GM12878 (cell line): ENCODE results near the gene SEC16A. TPM values are rescaled to one million over a fixed set of nuclear protein-coding genes. Genes with fewer than 3 reads are reported as not detected.

Source experiments
- ATAC-seq: fragments of 200-7000 bp; cut with Tn5 transposase; 3 replicates; pipeline ENCODE4 v1.9.1; 2020; ENCODE audit warnings: mild to moderate bottlenecking, moderate library complexity
- BruUV-seq: library from RNA; stranded (reverse); fragments of 400-500 nt; replicated peaks from 2 replicates; lab custom pipeline; 2021; lab: Mats Ljungman, UMichigan
- CTCF ChIA-PET: fragments of 300-600 bp; sonication (Branson Sonifier 250); formaldehyde crosslinking; extraction: SDS; loops from one replicate; lab custom pipeline; 2021; ENCODE audit warnings: inconsistent platforms; lab: Yijun Ruan, JAX
- POLR2A ChIA-PET: fragments of 350-600 bp; formaldehyde crosslinking; extraction: SDS; loops from one replicate; lab custom pipeline; 2021; ENCODE audit warnings: inconsistent platforms; lab: Charles Lee
- RAD21 ChIA-PET: fragments of 300-600 bp; sonication (Branson Sonifier 250); formaldehyde crosslinking; loops from one replicate; lab custom pipeline; 2023; ENCODE audit warnings: antibody characterized with exemption; ENCODE audit not compliant: unreplicated experiment; lab: Charles Lee
- SMC1A ChIA-PET: fragments of 300-600 bp; sonication (Branson Sonifier 250); formaldehyde crosslinking; loops from one replicate; lab custom pipeline; 2023; ENCODE audit not compliant: unreplicated experiment, uncharacterized antibody; lab: Charles Lee
- DNase-seq: peaks from one replicate; pipeline ENCODE4 v3.0.0-alpha.2; 2011; ENCODE audit warnings: low read depth, low spot score
- FAIRE-seq: peaks from 3 replicates; lab custom pipeline; 2011; peaks lifted over from hg19 to GRCh38; lab: Jason Lieb, UNC
- H2AFZ ChIP-seq: 2 replicates; pipeline ENCODE4 v1.6.0; 2011; ENCODE audit warnings: low read depth, low read length, control low read depth; ENCODE audit not compliant: control insufficient read depth
- H3K27ac ChIP-seq: 2 replicates; pipeline ENCODE4 v1.5.1; 2011; ENCODE audit warnings: control low read depth; ENCODE audit not compliant: control insufficient read depth, insufficient read depth
- H3K27me3 ChIP-seq, 2 experiments: replicated peaks in 1 of 2; 2 replicates each; pipeline versions ENCODE4 v1.6.0 to v1.6.1; 2011; ENCODE audit warnings: low read length in 1 of 2; ENCODE audit not compliant: control insufficient read depth in 2 of 2, insufficient read depth in 2 of 2
- H3K36me3 ChIP-seq, 2 experiments: 2 replicates each; pipeline ENCODE4 v1.5.1; 2011; ENCODE audit warnings: low read length in 1 of 2; ENCODE audit not compliant: control insufficient read depth in 2 of 2, insufficient read depth in 2 of 2
- H3K4me1 ChIP-seq: 2 replicates; pipeline ENCODE4 v1.6.1; 2011; ENCODE audit warnings: mild to moderate bottlenecking, low read length, moderate library complexity, mixed read lengths; ENCODE audit not compliant: control insufficient read depth, insufficient read depth
- H3K4me2 ChIP-seq: 2 replicates; pipeline ENCODE4 v1.6.0; 2011; ENCODE audit warnings: control low read depth; ENCODE audit not compliant: control insufficient read depth, insufficient read depth
- H3K4me3 ChIP-seq: fragments of 200-600 bp; sonication (generic); 2 replicates; pipeline ENCODE4 v1.5.1; 2016
- H3K79me2 ChIP-seq: 2 replicates; pipeline ENCODE4 v1.6.0; 2011; ENCODE audit warnings: low read length; ENCODE audit not compliant: control insufficient read depth, insufficient read depth
- H3K9ac ChIP-seq: 2 replicates; pipeline ENCODE4 v1.8.0; 2011; ENCODE audit warnings: low read length, control low read depth, mixed read lengths; ENCODE audit not compliant: control insufficient read depth, insufficient read depth
- H3K9me3 ChIP-seq: replicated peaks from 3 replicates; pipeline ENCODE4 v1.5.1; 2011; ENCODE audit warnings: mild to moderate bottlenecking, low read length; ENCODE audit not compliant: control insufficient read depth, insufficient read depth
- H4K20me1 ChIP-seq: 2 replicates; pipeline ENCODE4 v1.6.0; 2011; ENCODE audit not compliant: control insufficient read depth, insufficient read depth
- CHD4 ChIP-seq: fragments of 200-600 bp; sonication (generic); IDR thresholded peaks from 2 replicates; pipeline ENCODE4 v1.6.1; 2016; ENCODE audit warnings: mild to moderate bottlenecking
- CTCF ChIP-seq, 3 experiments: IDR thresholded peaks in 2 of 3; conservative IDR thresholded peaks in 1 of 3; 2 replicates each; pipeline ENCODE4 v1.5.1; 2011; ENCODE audit warnings: low read depth in 3 of 3, low read length in 3 of 3, mild to moderate bottlenecking in 3 of 3, control low read depth in 2 of 3, moderate library complexity in 2 of 3, inconsistent platforms in 1 of 3, mixed read lengths in 1 of 3; ENCODE audit not compliant: control insufficient read depth in 2 of 3, insufficient read depth in 1 of 3; ENCODE audit errors: extremely low read depth in 1 of 3
- POLR2A ChIP-seq: IDR thresholded peaks from 2 replicates; pipeline ENCODE4 v1.6.1; 2011; ENCODE audit warnings: low read depth, mild to moderate bottlenecking, low read length
- WGBS: methylation state at CpG from one replicate; pipeline ENCODE4 v1.1.6; 2016; ENCODE audit warnings: low lambda C conversion rate; ENCODE audit not compliant: insufficient replicate concordance, insufficient coverage; ENCODE audit errors: missing lambda C conversion rate; 5-methylcytosine and 5-hydroxymethylcytosine counted together
- in situ Hi-C: fragments of 300-500 bp; cut with MboI; formaldehyde crosslinking; loops from 9 replicates; pipeline ENCODE4 v1.14.3; 2018; ENCODE audit warnings: mixed read lengths
- intact Hi-C: fragments of 100-400 bp; cut with micrococcal nuclease; formaldehyde crosslinking; loops from one replicate; pipeline ENCODE4 v1.14.2; 2022; ENCODE audit not compliant: unreplicated experiment
- polyA plus RNA-seq, 11 experiments: library from polyadenylated mRNA; depleted of rRNA in 4 of 11; unstranded in 6 of 11; stranded (reverse) in 5 of 11; fragments of >200 nt; fragmentation: Nextera tagmentation in 4 of 11; fragmentation: Illumina TruSeq in 1 of 11; extraction: Ambion mirVana in 4 of 11; extraction: Trizol in 1 of 11; gene quantifications; 1 replicate in 1 of 11; 2 replicates in 10 of 11; pipeline versions ENCODE4 v1.2.1 to v1.2.3, GENCODE V29; 2011 to 2016; ENCODE audit warnings: inconsistent platforms in 2 of 11, missing spikeins in 2 of 11, low read depth in 1 of 11
- total RNA-seq, 4 experiments: library from RNA; depleted of rRNA in 3 of 4; stranded (reverse); fragments of >200 nt in 3 of 4; fragmentation: Illumina TruSeq in 1 of 4; extraction: Trizol in 1 of 4; gene quantifications; 2 replicates each; pipeline versions ENCODE4 v1.2.1 to v1.2.3, GENCODE V29; 2013 to 2021
- TF ChIP-seq, protein P1 (sequence below): IDR thresholded peaks from 2 replicates; pipeline ENCODE4 v1.6.1; 2012; ENCODE audit warnings: low read length, inconsistent platforms

The SEC16A gene
- total and polyA plus RNA-seq, 10 of the 15 experiments (the other 5 are each of a cell fraction or from before 2014, with no cell fraction given): 9.9 to 59.1 (median 21.7) TPM

- Histone ChIP-seq H3K4me3 (no peak overlapping the region), H3K9me3 (no peaks in the 10 kb centered on the region), H3K27ac (no peak overlapping the region), H3K27me3 (no peaks in the 10 kb centered on the region), H2AFZ (no peak overlapping the region), H3K36me3 (peaks cover 17 to 21% of the 10 kb centered on the region in 2 experiments), H3K9ac (no peak overlapping the region), H3K4me2 (no peak overlapping the region), H4K20me1 (no peaks in the 10 kb centered on the region; the same call in 1 of the 2 replicates), H3K79me2 (peaks cover 28% of the 10 kb centered on the region), H3K4me1 (peaks cover 6% of the 10 kb centered on the region; the same call in 1 of the 2 replicates)
- FAIRE-seq (no peak), DNase-seq (no peak), ATAC-seq (no peak)
- BruUV-seq: no TSS peak
- ChIA-PET POLR2A (no interaction called here), CTCF (no interaction called here), SMC1A (no interaction called here), RAD21 (no interaction called here)
- WGBS: 97% methylated on average over 17 of the region's 17 CpGs
- TF ChIP-seq CHD4: no peak
- no peak for TF ChIP-seq CTCF (IDR thresholded peaks at IDR 0.05 in 2 of 3, conservative IDR thresholded peaks at IDR 0.05 in 1 of 3; ENCODE audit: control insufficient read depth in 2 of 3, extremely low read depth in 1 of 3, insufficient read depth in 1 of 3, low read depth in 3 of 3, low read length in 3 of 3)
- peak; percentile 33; the same call in 1 of the 2 replicates for TF ChIP-seq POLR2A
- TF ChIP-seq, protein P1, sequence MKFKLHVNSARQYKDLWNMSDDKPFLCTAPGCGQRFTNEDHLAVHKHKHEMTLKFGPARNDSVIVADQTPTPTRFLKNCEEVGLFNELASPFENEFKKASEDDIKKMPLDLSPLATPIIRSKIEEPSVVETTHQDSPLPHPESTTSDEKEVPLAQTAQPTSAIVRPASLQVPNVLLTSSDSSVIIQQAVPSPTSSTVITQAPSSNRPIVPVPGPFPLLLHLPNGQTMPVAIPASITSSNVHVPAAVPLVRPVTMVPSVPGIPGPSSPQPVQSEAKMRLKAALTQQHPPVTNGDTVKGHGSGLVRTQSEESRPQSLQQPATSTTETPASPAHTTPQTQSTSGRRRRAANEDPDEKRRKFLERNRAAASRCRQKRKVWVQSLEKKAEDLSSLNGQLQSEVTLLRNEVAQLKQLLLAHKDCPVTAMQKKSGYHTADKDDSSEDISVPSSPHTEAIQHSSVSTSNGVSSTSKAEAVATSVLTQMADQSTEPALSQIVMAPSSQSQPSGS: no peak
- in situ Hi-C loops (no loop called here), intact Hi-C loops (no loop called here)
Measured at GRCh38 chr9:136441681-136442245, 41.1 kb downstream of the SEC16A start.
